Stimulated activated CD4-positive, alpha-beta T cell treated with anti-CD3 and anti-CD28 coated beads, Interleukin-4, amount 100 ng/mL, for 48 hours (primary cell): ENCODE results near the gene SUCNR1.
"Not testable (repeated sequence)": the region's sequence is repeated elsewhere in the genome, so short reads cannot be mapped to it uniquely, and the experiment has no call there.

Experiments
- DNase-seq, 2 donors: peaks; one replicate each; pipeline ENCODE4 v3.0.0-alpha.2; 2020; ENCODE audit warnings: low read depth in 2 of 2

SUCNR1 gene

GRCh38 chr3:151900884-151901643 lies 27.6 kb downstream of the SUCNR1 start:
- DNase-seq, result no peak

DNA sequence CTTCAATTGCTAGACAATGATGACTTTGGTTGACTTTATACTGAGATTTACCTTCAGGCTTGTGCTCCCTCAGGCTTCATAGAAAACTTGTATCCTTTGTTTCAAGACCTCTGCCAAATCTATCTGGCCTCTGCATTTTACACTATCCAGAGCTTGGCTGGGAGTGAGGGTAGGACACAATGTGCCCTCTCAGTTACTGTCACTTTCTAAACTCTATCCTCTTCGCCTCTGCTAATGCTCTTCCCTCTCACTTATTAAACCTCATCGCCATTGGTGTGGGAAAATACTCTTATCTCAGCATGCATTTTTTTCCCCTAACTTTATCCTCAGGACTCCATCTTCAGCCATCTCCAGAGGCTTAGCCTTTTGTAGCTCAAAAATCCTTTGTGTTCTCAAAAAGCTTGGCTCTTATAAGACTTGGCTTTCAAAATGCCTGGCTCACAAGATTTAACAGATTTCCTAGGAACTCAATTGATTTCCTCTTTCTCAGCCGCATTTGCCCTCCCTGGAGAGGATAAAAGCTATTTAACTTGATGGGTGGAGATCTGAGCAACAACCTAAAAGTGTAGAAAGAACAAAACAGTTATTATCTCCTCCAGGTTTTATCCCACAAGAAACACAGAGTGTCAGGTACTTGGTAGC lies 28.3 kb downstream of the SUCNR1 start:
- DNase-seq, result no peak

DNA sequence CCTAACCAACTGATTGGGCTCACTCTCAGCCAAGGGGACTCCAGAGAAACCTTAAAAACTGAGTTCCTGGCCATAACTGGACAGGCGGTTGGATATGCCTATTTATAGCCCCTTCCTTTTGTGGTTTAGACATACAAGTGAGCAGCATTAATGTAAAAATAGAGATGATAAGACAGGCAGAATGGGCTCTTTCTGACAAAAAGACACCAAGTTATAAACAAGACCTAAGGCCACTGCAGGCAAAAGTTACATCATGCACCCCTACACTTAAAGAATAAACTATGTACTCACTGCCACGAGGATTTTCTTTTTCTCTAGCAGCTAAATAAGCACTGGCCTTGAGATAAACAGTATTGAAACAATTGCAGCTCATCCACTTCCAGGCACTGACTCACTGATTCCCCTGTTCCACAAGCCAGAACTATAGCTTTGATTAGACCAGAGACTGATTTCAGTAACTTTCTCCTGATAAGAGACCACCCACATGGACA lies 30.1 kb downstream of the SUCNR1 start:
- no peak for DNase-seq

DNA sequence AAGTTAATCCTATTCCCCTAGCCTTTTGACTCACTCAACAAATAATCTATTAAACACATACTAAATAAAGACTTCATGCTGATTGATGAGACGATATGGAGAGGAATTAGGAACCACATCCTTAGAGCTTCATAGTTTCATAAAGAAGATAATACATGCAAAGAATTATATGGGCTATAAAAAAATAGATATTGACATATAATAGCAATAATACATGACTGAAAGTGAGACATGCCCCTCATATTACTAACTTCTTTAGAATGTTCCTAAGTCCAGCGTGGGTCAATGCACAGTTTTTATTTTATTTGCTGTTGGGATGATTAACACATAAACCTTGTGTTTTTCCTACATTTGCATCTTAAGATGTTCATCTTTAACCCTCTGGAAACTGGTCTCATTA lies 32.2 kb downstream of the SUCNR1 start:
- DNase-seq, result no peak

GRCh38 chr3:151906751-151907150 lies 33.3 kb downstream of the SUCNR1 start:
- no peak for DNase-seq

GRCh38 chr3:151908399-151908798 lies 35.0 kb downstream of the SUCNR1 start:
- no peak for DNase-seq

- DNase-seq, result no peak
Measured at GRCh38 chr3:151909681-151910405, 36.4 kb downstream of the SUCNR1 start.

- DNase-seq, result no peak
Measured at GRCh38 chr3:151911462-151911861, 38.0 kb downstream of the SUCNR1 start.

DNA sequence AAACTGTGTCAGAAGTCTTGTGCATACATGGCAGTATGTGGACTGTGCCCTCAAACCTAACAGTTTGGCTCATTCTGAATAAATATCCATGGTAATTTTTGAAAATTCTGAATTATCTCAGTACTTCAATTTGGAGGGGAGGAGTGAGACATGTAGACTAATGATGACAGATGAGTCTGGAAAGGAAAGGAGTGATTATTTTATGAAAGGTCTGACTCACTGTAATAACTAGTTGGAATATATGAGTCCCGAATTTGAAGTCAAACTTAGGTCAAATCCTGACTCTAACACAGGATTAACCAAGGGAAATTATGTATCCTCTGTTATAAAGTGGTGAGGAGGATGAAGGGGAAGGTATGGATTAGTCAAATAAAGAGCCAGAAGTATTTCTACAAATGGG lies 38.6 kb downstream of the SUCNR1 start:
- no peak for DNase-seq

- DNase-seq, result no peak
Measured at GRCh38 chr3:151916781-151917180, 43.3 kb downstream of the SUCNR1 start.

- no peak for DNase-seq
Measured at GRCh38 chr3:151918253-151919029, 45.0 kb downstream of the SUCNR1 start.

DNA sequence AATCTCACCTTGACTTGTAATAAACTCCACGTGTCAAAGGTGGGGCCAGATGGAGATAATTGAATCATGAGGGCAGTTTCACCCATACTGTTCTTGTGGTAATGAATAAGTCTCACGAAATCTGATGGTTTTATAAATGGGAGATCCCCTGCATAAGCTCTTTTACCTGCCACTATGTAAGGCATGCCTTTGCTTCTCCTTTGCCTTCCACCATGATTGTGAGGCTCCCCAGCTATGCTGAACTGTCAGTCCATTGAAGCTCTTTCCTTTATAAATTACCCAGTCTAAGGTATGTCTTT lies 45.5 kb downstream of the SUCNR1 start:
- DNase-seq, result no peak

- DNase-seq, result no peak
Measured at GRCh38 chr3:151919446-151919845, 46.0 kb downstream of the SUCNR1 start.

DNA sequence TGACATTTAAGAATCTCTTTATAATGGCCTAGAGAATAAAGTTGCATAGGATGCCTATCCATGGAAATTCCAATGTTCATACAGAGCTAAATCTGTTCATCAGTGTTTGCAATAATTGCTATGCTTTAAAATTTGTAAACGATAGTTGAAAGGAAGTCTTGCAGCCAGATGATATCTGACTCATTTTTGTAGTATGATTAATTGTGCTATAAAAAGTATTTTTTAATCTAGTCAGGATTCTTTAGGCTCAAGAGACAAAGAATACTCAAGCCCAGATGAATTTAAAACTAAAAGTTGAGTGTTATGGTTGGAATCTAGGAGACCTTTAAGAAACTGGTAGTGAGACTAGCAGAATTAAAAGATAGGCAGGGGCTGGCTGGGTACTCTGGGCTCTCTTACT lies 50.5 kb downstream of the SUCNR1 start:
- DNase-seq, result no peak

DNA sequence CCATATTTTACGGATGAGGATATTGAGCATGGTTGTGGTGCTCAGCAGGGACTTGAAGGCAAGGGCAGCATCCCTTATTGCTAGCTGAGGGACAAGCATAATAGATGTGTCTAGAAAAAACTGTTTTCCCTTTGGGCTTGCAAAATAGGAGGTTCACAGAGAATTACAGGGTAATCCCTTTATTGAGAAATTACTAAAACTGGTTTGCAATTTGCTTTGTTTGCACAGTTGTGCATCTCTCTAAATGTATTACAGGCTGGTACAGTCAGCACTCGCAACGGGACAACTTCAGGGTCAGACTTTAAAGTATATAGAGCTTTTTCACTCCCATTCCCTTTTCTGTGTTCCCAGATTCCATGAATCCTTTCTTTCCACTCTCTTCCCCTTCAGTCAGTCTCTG lies 51.3 kb downstream of the SUCNR1 start:
- no peak for DNase-seq

DNA sequence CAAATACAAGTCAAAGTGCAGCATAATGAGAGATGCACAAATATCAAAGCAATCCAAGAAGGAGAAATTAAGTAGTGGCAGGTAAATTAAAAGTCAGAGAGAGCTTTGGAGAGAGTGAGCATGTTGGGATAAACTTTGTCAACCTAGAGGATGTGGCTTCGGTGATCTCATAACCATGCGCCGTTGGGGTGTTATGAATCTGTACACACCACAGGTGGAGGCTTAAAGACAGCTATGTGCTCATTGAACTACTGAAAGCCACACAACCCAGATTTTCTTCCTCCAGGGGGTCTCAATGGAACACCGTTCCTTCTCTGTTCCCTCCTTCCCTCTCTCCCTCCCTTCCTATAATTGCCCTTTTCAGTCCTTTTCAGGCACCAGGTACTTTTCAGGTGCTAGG lies 52.0 kb downstream of the SUCNR1 start:
- DNase-seq, result no peak

DNA sequence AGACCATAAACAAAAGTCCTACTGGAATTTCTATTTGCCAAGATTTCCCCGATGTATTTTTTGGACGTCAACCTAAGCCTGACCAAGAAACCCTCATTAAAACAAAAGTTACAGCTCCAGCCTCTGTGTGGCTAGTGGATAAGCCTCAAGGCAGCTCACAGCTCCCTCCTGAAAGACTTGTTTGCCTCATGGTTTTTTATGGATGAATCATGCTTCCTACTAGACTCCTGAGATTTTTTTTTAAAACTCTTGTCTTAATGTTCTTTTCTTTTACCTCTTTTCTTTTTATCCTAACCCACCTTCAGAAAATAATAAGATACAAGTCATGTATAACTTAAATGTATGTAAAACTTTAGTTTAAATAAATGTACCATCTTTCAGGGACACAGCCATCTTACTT lies 52.4 kb downstream of the SUCNR1 start:
- no peak for DNase-seq

GRCh38 chr3:151926956-151927355 lies 53.5 kb downstream of the SUCNR1 start:
- no peak for DNase-seq

DNA sequence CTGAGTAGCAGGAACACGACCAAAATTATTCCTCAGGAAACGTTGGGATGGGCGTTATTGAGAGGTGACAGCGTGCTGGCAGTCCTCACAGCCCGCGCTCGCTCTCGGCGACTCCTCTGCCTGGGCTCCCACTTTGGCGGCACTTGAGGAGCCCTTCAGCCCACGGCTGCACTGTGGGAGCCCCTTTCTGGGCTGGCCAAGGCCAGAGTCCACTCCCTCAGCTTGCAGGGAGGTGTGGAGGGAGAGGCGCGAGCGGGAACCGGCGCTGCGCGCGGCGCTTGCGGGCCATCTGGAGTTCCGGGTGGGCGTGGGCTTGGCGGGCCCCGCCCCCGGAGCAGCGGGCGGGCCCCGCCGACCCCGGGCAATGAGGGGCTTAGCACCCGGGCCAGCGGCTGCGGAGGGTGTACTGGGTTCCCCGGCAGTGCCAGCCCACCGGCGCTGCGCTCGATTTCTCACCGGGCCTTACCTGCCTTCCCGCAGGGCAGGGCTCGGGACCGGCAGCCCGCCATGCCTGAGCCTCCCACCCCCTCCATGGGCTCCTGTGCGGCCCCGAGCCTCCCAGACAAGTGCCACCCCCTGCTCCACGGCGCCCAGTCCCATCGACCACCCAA lies 54.6 kb downstream of the SUCNR1 start:
- not testable (repeated sequence) for DNase-seq

DNA sequence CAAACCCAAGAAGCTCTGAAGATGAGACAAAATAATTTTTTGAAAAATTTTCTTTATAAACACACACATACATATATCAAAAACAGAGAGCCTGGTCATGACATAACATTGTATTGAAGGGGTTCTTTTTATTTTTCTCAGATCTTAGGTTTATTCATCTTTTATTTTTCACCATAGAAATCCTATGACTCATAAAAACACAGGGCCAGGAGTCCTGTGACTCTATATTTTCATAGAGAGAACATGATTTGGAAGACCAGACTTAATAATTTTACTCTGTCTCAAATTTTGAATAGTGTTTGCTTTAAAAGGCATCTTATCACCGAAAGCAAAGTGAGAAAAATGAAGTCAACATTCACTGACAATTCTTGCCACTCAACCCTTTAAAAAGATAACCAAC lies 57.7 kb downstream of the SUCNR1 start:
- no peak for DNase-seq

DNA sequence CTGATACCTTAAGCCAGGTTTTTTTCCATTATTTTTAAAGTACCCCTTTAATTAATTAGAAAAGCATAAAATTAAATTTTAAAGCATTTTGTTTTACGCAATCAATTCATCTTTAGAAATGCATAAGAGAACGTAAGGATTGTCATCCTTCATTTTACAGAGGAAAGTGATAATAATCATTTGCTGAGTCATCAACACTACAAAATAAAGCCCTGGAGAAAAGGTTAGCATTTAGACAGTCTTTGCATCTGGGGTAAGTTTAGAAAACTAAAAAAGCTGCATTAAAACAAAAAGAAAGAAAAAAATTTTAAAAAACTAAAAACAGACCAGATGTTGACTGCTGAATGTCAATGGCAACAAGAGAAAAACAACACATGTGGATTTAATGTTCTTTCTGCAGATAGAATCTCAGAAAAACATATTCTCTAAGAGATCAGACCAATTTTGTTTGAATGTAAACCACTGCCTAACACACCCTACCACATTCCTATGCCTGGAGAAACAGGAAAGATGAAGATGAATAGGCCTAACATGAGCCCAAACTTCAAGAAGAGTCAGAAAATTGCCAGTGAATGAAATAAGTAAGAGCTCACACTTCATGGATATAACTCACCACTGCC lies 59.9 kb downstream of the SUCNR1 start:
- DNase-seq, result no peak
